Measurements from ENCODE around the gene SH3BGRL3.
"Not testable (repeated sequence)": the region's sequence is repeated elsewhere in the genome, so short reads cannot be mapped to it uniquely, and the experiment has no call there.

The SH3BGRL3 gene

DNA sequence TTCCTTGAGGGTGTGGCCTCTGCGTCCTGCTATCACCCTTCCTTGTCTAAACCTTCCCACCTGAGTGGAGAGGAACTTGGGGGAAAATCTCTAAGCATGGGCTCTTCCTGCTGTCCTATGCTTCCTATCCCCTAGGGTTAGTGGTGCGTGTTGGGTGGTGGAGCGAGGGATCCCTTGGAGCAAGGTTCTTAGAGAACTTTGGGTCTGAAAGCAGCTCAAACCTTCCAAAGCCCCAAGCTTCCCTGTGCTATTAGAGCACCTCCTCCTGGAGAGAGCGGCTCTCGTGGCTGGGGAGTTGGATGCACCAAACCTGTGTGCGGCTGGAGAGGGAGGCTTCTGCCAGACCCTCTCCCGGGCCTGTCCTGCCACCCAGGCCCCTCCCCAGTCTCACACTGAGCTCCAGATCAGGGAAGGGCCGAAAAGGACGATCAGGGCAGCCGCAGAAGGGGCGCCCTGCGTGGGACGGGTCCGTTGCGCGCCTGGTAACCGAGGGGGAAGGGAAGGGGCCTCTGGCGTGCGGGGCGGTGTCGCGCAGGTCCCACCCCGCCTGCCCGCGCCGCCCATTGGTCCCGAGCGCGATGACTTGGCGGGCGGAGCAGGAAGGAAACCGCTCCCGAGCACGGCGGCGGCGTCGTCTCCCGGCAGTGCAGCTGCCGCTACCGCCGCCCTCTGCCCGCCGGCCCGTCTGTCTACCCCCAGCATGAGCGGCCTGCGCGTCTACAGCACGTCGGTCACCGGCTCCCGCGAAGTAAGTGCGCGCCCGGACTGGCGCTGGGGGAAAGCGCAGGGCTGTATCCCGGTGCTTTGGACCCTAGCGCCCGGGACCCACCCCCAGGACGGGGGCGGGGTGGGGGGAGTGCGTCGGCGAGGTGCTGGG is at the start of gene SH3BGRL3:
SH3BGRL3 (plus strand) TSS at position 631 of the 877 bp plus-strand sequence; CDS start at position 701, 70 bp downstream.
- no peak for FAIRE-seq

DNA sequence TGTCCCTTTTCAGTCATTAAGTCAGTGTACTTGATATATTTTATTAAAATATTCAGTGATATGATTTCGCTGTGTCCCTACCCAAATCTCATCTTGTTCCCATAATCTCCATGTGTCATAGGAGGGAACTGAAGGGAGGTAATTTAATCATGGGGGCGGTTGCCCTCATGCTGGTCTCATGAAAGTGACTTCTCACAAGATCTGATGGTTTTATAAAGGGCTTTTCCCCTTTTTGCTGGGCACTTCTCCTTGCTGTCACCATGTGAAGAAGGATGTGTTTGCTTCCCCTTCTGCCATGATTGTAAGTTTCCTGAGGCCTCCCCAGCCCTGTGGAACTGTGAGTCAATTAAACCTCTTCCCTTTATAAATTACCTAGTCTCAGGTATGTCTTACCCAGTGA is 49.2 kb upstream of the SH3BGRL3 start:
- not testable (repeated sequence) for FAIRE-seq

GRCh38 chr1:26233903-26234643 is 45.8 kb upstream of the SH3BGRL3 start, which contains the start of gene CEP85:
Gene CEP85 (plus strand): TSS chr1:26234200. CDS start chr1:26239784, 5,584 bp downstream.
- peak; percentile 72 for FAIRE-seq

- no peak for FAIRE-seq
Observed at GRCh38 chr1:26234644-26235370, 45.1 kb upstream of the SH3BGRL3 start.

GRCh38 chr1:26237230-26237966 is 42.5 kb upstream of the SH3BGRL3 start:
- FAIRE-seq: no peak

GRCh38 chr1:26239936-26240335 is 40.0 kb upstream of the SH3BGRL3 start:
- no peak for FAIRE-seq

- FAIRE-seq: no peak
Observed at GRCh38 chr1:26252718-26253117, 27.2 kb upstream of the SH3BGRL3 start.

GRCh38 chr1:26254404-26254803 is 25.5 kb upstream of the SH3BGRL3 start:
- FAIRE-seq: no peak

DNA sequence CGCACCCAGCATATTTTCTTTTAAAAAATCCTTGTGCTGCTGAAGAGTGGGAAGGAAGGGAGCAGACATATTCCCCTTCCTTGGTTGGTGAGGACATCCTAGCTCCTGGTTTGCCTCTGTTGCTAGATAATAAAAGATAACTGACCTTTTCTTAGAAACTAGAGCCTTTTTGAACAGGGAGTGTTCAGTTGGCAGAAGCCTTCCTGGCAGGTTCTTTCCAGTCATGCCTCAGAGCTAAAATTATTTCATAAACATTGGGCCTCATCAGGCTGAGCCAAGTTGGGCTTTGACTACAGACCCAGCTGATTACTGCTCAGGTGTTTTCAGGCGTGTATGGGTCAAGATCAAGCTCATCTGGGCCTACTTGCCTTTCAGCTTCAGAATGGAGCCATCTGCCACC is 22.7 kb upstream of the SH3BGRL3 start:
- FAIRE-seq: no peak

- FAIRE-seq: no peak
Observed at GRCh38 chr1:26259005-26259404, 20.9 kb upstream of the SH3BGRL3 start.

DNA sequence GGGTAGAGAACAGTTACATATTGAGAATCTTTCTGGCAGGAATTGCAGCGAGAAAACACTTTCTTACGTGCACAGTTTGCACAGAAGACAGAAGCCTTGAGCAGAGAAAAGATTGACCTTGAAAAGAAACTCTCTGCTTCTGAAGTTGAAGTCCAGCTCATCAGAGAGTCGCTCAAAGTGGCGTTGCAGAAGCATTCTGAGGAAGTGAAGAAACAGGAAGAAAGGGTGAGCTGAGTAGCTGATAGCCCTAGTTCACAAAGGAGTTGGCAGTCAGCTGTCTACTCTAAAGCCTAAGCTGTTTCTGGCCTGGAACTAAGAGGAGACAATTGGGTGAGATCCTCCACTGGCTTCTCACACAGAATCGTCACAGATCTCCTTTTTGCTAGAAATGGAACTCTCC is 20.3 kb upstream of the SH3BGRL3 start:
- FAIRE-seq: no peak

DNA sequence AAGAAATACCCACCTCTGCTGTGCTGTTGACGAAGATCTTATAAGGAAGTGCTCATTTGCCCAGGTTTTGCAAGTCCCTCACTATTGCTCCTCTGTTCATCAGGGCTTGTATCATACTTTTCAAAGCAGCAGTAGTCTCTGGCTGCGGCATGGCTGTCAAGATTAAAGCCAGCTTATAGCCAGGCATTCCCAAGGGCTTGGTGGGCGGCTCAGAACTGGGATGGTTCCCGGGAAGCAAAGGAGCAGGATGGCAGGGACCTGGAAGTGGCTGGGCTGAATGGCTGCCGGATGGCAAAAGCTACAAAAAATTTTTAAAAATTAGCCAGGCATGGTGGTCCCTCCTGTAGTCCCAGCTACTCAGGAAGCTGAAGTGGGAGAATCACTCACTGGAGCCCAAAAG is 16.7 kb upstream of the SH3BGRL3 start:
- FAIRE-seq: no peak

GRCh38 chr1:26265405-26265804 is 14.5 kb upstream of the SH3BGRL3 start:
- no peak for FAIRE-seq

- no peak for FAIRE-seq
Observed at GRCh38 chr1:26268290-26269197, 11.3 kb upstream of the SH3BGRL3 start.

DNA sequence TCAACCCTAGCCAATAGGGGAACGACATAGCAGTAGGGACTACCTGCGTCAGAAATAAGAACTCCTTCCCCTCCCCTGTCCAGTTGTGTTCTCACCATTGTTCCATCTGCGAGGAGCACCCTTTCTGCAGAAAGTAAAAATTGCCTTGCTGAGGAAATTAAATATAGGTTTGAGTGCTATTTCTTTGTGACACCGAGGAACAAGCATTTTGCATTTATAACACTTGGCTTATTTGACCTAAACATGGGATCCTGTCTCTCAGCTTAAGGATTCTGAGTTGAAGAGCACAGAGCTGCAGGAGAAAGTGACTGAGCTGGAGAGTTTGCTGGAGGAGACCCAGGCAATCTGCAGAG is 10.7 kb upstream of the SH3BGRL3 start:
- no peak for FAIRE-seq

GRCh38 chr1:26274801-26275425 is 5.0 kb upstream of the SH3BGRL3 start:
- FAIRE-seq: no peak

DNA sequence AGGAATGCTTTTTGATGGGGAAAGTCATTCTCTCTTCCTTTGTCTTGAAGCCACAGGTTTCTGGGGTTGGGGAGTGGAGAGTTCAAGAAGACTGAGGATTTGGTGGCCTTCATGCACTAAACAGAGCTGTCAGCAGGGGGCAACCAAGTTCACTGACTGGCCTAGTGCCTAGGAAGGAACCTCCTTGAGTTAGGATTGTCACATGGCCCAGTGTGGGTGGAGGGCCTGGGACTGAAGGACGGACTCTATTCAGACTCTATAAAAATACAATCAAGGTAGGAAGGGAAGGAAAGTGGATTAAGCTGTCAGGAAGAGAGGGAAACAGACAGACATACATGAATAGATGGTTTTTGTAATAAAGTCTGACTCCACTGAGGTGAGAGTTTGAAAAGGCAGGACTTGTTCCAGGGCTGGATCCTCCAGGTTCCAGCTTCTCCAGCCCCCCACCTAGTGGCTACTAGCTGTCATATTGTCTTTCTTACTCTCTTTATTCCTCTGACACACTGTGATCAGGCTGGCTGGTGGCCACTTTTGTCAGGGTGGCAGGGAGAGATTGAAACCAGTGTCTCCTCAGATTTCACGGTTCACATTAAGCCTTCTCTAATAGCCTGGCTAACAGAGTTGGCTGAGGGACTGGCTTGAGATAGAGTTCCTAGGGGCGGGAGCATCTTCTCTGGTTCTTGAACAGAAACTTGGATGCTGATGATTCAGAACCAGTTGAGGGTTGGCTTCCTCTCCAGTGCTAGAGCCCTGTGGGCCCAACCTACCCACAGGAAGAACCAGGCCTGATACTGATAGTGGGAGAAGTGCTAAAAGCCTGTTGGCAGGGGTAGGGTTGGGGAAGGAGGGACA is 4.1 kb upstream of the SH3BGRL3 start:
- no peak for FAIRE-seq

GRCh38 chr1:26276432-26276838 is 3.5 kb upstream of the SH3BGRL3 start:
- FAIRE-seq: no peak

- no peak for FAIRE-seq
Observed at GRCh38 chr1:26277261-26277661, 2.6 kb upstream of the SH3BGRL3 start.

- no peak for FAIRE-seq
Observed at GRCh38 chr1:26277719-26278118, 2.2 kb upstream of the SH3BGRL3 start.

Measured in colon (tissue), 2 donors.